ENCODE measurements around the gene PGLYRP2. TPM values are rescaled to one million over a fixed set of nuclear protein-coding genes. Genes with fewer than 3 reads are reported as not detected.
A peak's percentile ranks its signal among the peaks of the same experiment; 100 is the strongest.

Gene PGLYRP2
- total and polyA plus RNA-seq, 2 donors (not counting 1 experiment from before 2014, with no cell fraction given) = not detected

DNA sequence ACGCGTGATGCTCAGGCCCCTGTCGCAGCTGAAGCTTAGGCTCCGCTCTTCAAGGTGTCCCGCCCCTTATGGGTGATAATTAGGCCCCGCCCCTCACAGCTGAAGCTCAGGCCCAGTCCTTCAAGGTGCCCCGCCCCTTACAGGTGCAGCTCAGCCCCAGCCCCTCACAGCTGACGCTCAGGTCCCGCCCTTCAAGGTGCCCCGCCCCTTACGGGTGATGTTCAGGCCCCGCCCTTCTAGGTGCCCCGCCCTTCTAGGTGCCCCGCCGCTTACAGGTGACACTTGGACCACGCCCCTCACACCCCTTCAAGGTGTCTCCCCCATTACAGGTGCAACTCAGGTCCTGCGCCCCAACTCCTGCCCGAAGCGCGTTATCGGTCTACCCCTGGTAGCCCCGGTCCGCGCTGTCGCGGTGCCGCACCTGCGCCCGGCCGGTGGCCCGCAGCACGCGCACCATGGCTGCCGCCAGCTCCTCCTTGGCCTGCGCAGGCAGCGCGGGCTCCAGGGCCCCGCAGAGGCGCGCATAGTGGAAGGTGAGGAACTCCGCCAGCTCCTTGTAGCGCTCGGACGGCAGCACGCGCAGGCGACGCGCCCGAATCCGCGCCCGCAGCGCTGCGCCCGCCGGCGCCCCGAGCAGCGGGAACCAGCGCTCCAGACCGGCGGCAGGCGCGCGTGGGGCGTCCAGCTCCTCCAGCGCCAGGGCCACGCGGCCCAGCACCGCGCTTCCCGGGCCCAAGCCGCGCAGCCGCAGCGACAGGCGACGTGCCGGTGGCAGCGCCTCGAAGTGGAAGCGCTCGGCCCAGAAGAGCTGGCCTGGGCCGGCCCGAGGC, 22.2 kb downstream of the PGLYRP2 start:
- TF ChIP-seq, protein P1, sequence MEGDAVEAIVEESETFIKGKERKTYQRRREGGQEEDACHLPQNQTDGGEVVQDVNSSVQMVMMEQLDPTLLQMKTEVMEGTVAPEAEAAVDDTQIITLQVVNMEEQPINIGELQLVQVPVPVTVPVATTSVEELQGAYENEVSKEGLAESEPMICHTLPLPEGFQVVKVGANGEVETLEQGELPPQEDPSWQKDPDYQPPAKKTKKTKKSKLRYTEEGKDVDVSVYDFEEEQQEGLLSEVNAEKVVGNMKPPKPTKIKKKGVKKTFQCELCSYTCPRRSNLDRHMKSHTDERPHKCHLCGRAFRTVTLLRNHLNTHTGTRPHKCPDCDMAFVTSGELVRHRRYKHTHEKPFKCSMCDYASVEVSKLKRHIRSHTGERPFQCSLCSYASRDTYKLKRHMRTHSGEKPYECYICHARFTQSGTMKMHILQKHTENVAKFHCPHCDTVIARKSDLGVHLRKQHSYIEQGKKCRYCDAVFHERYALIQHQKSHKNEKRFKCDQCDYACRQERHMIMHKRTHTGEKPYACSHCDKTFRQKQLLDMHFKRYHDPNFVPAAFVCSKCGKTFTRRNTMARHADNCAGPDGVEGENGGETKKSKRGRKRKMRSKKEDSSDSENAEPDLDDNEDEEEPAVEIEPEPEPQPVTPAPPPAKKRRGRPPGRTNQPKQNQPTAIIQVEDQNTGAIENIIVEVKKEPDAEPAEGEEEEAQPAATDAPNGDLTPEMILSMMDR (conservative IDR thresholded peaks at IDR 0.05 in 1 of 2, IDR thresholded peaks at IDR 0.05 in 1 of 2; ENCODE audit: low read depth in 1 of 2, low read length in 2 of 2) = no peak
- peak; percentile 25 for TF ChIP-seq EZH2 (IDR thresholded peaks at IDR 0.05; ENCODE audit: low read length, missing control alignments)
- H4K20me1 ChIP-seq (ENCODE audit: control insufficient read depth, extremely low read depth, insufficient read depth, low read length) = no peaks in the 10 kb centered on the region
- no peaks in the 10 kb centered on the region for H3K9me3 ChIP-seq (ENCODE audit: control insufficient read depth, insufficient read depth, low read depth, low read length)
- DNase-seq (ENCODE audit: low read depth in 2 of 2) = no peak
- no peaks in the 10 kb centered on the region for H3K36me3 ChIP-seq (ENCODE audit: control insufficient read depth, insufficient read depth, low read length)
- no peak overlapping the region for H3K27ac ChIP-seq (ENCODE audit: insufficient read depth, low read length)
- H3K79me2 ChIP-seq (ENCODE audit: control insufficient read depth, insufficient read depth, low read length) = no peaks in the 10 kb centered on the region
- no peak overlapping the region for H3K4me3 ChIP-seq (replicated peaks in 1 of 4; ENCODE audit: control extremely low read depth in 1 of 4, insufficient read depth in 1 of 4, low read depth in 3 of 4, low read length in 4 of 4)
- peaks cover 7% of the 10 kb centered on the region for H3K4me1 ChIP-seq (ENCODE audit: control insufficient read depth, extremely low read depth, insufficient read depth, low read length)
- no peak overlapping the region for H3K9ac ChIP-seq (ENCODE audit: insufficient read depth, low read length)
- H3K4me2 ChIP-seq (ENCODE audit: extremely low read depth, insufficient read depth, low read length) = no peak overlapping the region
- peaks cover 32% of the 10 kb centered on the region for H3K27me3 ChIP-seq (ENCODE audit: control insufficient read depth, insufficient read depth, low read length)
- no peak overlapping the region for H2AFZ ChIP-seq (ENCODE audit: low read length)

DNA sequence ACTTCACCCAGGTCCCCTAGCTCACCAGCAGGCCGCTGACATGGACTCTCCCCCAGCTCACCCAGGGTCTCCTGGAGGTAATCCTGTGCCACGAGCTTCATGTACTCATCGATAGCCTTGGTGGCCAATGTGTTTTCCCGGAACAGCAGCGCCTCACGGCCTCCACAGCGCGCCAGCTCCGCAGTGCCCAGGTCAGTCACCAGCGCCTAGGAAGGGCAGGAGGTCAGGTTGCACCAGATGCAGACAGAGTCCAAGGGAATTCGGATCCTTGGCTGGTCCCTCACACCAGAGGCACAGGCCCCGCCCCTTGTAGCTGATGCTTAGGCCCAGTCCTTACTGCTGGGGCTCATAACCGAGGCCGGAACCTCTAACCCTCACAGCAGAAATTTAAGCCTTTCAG, 22.9 kb downstream of the PGLYRP2 start:
- Histone ChIP-seq H3K9ac (ENCODE audit: insufficient read depth, low read length) (no peak overlapping the region), H2AFZ (ENCODE audit: low read length) (no peak overlapping the region), H3K4me3 (replicated peaks in 1 of 4; ENCODE audit: control extremely low read depth in 1 of 4, insufficient read depth in 1 of 4, low read depth in 3 of 4, low read length in 4 of 4) (no peak overlapping the region), H3K27ac (ENCODE audit: insufficient read depth, low read length) (no peak overlapping the region), H3K79me2 (ENCODE audit: control insufficient read depth, insufficient read depth, low read length) (no peaks in the 10 kb centered on the region), H3K4me1 (ENCODE audit: control insufficient read depth, extremely low read depth, insufficient read depth, low read length) (peaks cover 7% of the 10 kb centered on the region), H4K20me1 (ENCODE audit: control insufficient read depth, extremely low read depth, insufficient read depth, low read length) (no peaks in the 10 kb centered on the region), H3K36me3 (ENCODE audit: control insufficient read depth, insufficient read depth, low read length) (no peaks in the 10 kb centered on the region), H3K4me2 (ENCODE audit: extremely low read depth, insufficient read depth, low read length) (no peak overlapping the region), H3K27me3 (ENCODE audit: control insufficient read depth, insufficient read depth, low read length) (peaks cover 32% of the 10 kb centered on the region), H3K9me3 (ENCODE audit: control insufficient read depth, insufficient read depth, low read depth, low read length) (no peaks in the 10 kb centered on the region)
- TF ChIP-seq, protein P1 (conservative IDR thresholded peaks at IDR 0.05 in 1 of 2, IDR thresholded peaks at IDR 0.05 in 1 of 2; ENCODE audit: low read depth in 1 of 2, low read length in 2 of 2) = no peak
- TF ChIP-seq EZH2 (IDR thresholded peaks at IDR 0.05; ENCODE audit: low read length, missing control alignments) = no peak
- no peak for DNase-seq (ENCODE audit: low read depth in 2 of 2)

DNA sequence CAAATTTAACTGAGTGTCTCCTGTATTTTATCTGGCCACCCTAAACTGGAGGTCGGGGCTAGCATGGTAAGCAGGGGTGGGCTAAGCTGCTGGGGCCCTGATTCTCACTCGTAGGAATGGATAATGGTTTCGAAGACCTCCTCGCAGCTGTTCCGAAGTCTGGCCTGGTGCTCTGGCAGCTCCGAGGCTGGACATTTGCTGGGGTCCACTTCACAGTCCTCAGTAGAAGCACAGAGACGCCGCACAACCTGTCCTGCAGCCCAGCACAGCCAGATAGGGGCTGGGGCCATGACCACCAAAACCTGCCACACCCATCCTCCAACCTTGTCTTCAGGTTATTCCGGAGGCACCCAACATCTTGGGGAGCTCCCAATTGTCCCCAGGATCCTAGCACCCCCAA, 23.3 kb downstream of the PGLYRP2 start:
- H3K4me1 ChIP-seq (ENCODE audit: control insufficient read depth, extremely low read depth, insufficient read depth, low read length) = peaks cover 7% of the 10 kb centered on the region
- H3K36me3 ChIP-seq (ENCODE audit: control insufficient read depth, insufficient read depth, low read length) = no peaks in the 10 kb centered on the region
- TF ChIP-seq EZH2 (IDR thresholded peaks at IDR 0.05; ENCODE audit: low read length, missing control alignments) = no peak
- TF ChIP-seq, protein P1 (conservative IDR thresholded peaks at IDR 0.05 in 1 of 2, IDR thresholded peaks at IDR 0.05 in 1 of 2; ENCODE audit: low read depth in 1 of 2, low read length in 2 of 2) = no peak
- no peaks in the 10 kb centered on the region for H4K20me1 ChIP-seq (ENCODE audit: control insufficient read depth, extremely low read depth, insufficient read depth, low read length)
- H3K4me3 ChIP-seq (replicated peaks in 1 of 4; ENCODE audit: control extremely low read depth in 1 of 4, insufficient read depth in 1 of 4, low read depth in 3 of 4, low read length in 4 of 4) = no peak overlapping the region
- H3K79me2 ChIP-seq (ENCODE audit: control insufficient read depth, insufficient read depth, low read length) = no peaks in the 10 kb centered on the region
- DNase-seq (ENCODE audit: low read depth in 2 of 2) = no peak
- H2AFZ ChIP-seq (ENCODE audit: low read length) = no peak overlapping the region
- H3K9ac ChIP-seq (ENCODE audit: insufficient read depth, low read length) = no peak overlapping the region
- peaks cover 32% of the 10 kb centered on the region for H3K27me3 ChIP-seq (ENCODE audit: control insufficient read depth, insufficient read depth, low read length)
- no peak overlapping the region for H3K27ac ChIP-seq (ENCODE audit: insufficient read depth, low read length)
- H3K9me3 ChIP-seq (ENCODE audit: control insufficient read depth, insufficient read depth, low read depth, low read length) = no peaks in the 10 kb centered on the region
- H3K4me2 ChIP-seq (ENCODE audit: extremely low read depth, insufficient read depth, low read length) = no peak overlapping the region

All from fibroblast of lung (primary cell).